SH-SY5Y (cell line): ENCODE data around the gene ATP1B1.

Experiments
- GATA2 ChIP-seq: IDR thresholded peaks from 2 replicates; pipeline ENCODE4 v1.6.1; 2011; ENCODE audit warnings: mild to moderate bottlenecking, low read depth, low read length
- GATA3 ChIP-seq: IDR thresholded peaks from 2 replicates; pipeline ENCODE4 v1.6.1; 2011; ENCODE audit warnings: low read depth, mild to moderate bottlenecking, low read length, moderate library complexity

ATP1B1 gene

GRCh38 chr1:169087876-169088275 lies 18.6 kb upstream of the ATP1B1 start:
- no peak for TF ChIP-seq GATA2
- no peak for TF ChIP-seq GATA3

- TF ChIP-seq GATA3 = no peak
- TF ChIP-seq GATA2 = no peak
Observed at GRCh38 chr1:169089776-169090175, 16.7 kb upstream of the ATP1B1 start.

- no peak for TF ChIP-seq GATA2
- TF ChIP-seq GATA3 = no peak
Observed at GRCh38 chr1:169090308-169090899, 16.1 kb upstream of the ATP1B1 start.

- no peak for TF ChIP-seq GATA3
- no peak for TF ChIP-seq GATA2
Observed at GRCh38 chr1:169090900-169091311, 15.6 kb upstream of the ATP1B1 start.

- no peak for TF ChIP-seq GATA3
- no peak for TF ChIP-seq GATA2
Observed at GRCh38 chr1:169091480-169091941, 15.0 kb upstream of the ATP1B1 start.

DNA sequence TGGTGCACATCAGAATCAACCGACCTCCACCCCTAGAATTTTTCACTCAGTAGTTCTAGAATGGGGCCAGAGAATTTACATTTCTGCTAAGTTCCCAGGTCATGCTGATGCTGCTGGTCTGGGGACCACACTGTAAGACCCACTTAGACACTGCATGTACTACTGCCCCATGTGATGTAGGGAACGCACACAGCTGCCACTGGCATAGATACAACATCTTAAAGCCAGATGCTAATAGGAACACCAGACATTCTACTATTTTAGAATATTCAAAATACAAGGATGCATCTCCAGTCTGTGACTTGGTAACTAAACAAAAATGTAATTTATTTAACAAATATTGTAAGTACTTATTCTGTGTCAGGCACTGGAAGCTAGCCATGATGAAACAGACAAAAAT lies 14.1 kb upstream of the ATP1B1 start:
- no peak for TF ChIP-seq GATA2
- no peak for TF ChIP-seq GATA3

GRCh38 chr1:169094897-169095569 lies 11.5 kb upstream of the ATP1B1 start:
- no peak for TF ChIP-seq GATA3
- TF ChIP-seq GATA2 = no peak

GRCh38 chr1:169098380-169098779 lies 8.1 kb upstream of the ATP1B1 start:
- no peak for TF ChIP-seq GATA2
- TF ChIP-seq GATA3 = no peak

DNA sequence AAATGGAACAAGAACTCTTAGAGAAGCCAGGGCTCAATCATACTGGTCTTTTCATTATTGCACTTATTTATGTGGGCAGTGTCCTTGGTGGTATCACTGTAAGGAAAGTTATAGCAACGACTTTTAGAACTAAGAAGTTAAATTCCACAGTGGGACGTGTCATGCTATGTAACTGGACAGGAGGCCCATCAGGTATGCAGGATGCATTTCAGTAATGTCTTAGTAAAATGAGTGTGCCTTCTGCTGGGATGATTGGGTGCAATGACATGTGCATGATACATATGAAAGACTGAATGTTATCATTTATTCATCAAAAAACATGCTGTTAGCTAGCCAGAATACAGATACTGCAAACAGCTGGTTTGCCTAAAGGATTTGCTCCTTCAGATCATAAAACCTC lies 6.9 kb upstream of the ATP1B1 start:
- no peak for TF ChIP-seq GATA2
- no peak for TF ChIP-seq GATA3

DNA sequence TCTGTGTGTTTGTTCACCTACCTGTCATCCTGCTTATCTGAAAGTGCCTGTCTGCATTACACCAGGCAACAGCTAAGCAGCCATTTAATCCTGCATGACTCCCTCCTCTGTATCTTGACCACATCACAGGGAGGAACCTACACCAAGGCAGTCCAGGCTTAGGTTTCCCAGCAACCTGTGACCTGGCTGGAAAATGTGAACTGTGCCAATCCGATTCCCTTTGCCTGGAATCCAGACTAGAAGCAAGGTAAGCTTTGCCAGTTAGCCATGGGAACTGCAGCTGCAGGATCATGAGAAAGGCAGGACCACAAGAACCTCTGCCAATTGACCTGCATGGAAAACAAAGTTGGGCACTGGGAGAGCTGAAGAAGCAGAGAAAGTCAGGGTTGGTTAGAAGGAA lies 6.3 kb upstream of the ATP1B1 start:
- TF ChIP-seq GATA3 (no peak), GATA2 (no peak)

DNA sequence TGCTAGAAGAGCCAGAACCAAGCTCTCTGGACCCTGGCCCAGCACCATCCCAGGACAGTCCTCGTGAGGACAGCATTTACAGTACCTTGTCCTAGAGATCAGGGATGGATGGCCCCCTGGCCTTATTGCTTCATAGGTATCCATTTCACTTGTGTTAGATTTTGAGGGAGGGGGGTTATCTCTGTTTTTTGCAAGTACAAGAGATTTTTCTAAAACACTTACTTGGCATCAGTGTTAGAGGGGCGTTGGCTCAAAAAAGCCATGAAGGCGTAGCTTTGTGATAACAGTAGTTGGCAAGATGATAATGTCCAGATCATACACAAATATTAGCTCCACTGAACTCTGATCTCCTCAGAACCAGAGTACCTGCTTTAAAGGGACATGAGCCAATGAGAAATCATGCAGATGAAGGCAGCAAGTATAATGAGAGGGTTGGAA lies 5.8 kb upstream of the ATP1B1 start:
- TF ChIP-seq GATA3 = no peak
- no peak for TF ChIP-seq GATA2

- TF ChIP-seq GATA3 (no peak), GATA2 (no peak)
Observed at GRCh38 chr1:169102567-169102966, 3.9 kb upstream of the ATP1B1 start.

- TF ChIP-seq GATA3 = no peak
Observed at GRCh38 chr1:169103002-169103401, 3.5 kb upstream of the ATP1B1 start.

GRCh38 chr1:169103480-169103893 lies 3.0 kb upstream of the ATP1B1 start:
- no peak for TF ChIP-seq GATA3
- no peak for TF ChIP-seq GATA2

- TF ChIP-seq GATA3 = no peak
- no peak for TF ChIP-seq GATA2
Observed at GRCh38 chr1:169105087-169105433, 1.4 kb upstream of the ATP1B1 start.
